ENCODE measurements around the gene GHITM. TPM values are rescaled to one million over a fixed set of nuclear protein-coding genes. Genes with fewer than 3 reads are reported as not detected.

GHITM gene
- polyA plus RNA-seq, 3 donors, result 91.4 to 363 (median 312) TPM

GRCh38 chr10:84185526-84186175, 46.3 kb downstream of the GHITM start:
- peaks cover 1 to 3% (median 2%) of the 10 kb centered on the region in 3 donors for H3K27me3 Mint-ChIP-seq (ENCODE audit: low read depth in 3 of 3)

DNA sequence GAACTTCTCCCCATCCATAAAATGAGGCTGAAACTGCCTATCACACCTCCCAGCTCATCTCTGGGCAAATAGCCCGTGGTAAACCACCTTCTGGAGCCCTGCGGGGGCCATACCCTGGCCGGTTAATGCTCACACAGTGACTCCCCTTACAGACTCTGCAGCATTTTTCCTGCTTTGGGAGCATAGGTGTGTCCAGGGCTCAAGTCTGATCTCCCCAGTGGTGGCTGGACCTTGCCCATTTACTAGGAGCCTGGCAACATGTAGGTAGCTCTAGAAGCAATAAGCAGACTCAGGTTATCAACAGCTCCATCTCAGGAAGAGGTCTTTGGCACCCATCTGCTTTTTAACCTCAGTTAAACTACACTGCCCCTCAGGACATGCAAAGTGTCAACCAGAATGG, 49.5 kb downstream of the GHITM start:
- no peak overlapping the region for H3K27ac ChIP-seq (ENCODE audit: low read depth in 1 of 2, low read length in 2 of 2)
- no peak for DNase-seq
- peaks cover 10 to 15% of the 10 kb centered on the region in 2 donors for H3K27me3 ChIP-seq (ENCODE audit: control insufficient read depth in 2 of 2, insufficient read depth in 2 of 2, low read length in 2 of 2)
- no peak for TF ChIP-seq CTCF (IDR thresholded peaks at IDR 0.05)
- H3K36me3 ChIP-seq (replicated peaks in 1 of 2; ENCODE audit: control insufficient read depth in 1 of 2, insufficient read depth in 2 of 2, low read length in 2 of 2), result no peaks in the 10 kb centered on the region
- H3K36me3 Mint-ChIP-seq, result no peaks in the 10 kb centered on the region
- H3K9me3 ChIP-seq (replicated peaks in 1 of 2; ENCODE audit: control insufficient read depth in 1 of 2, insufficient read depth in 1 of 2, low read length in 2 of 2), result peaks cover 0 to 3% of the 10 kb centered on the region in 2 donors
- H3K4me1 Mint-ChIP-seq, result no peaks in the 10 kb centered on the region
- intact Hi-C loops (cut with micrococcal nuclease), result no loop called here
- no peak overlapping the region for H2AFZ ChIP-seq (ENCODE audit: insufficient read depth, low read depth, low read length, poor library complexity, severe bottlenecking)
- no peak overlapping the region for H3K4me2 ChIP-seq (replicated peaks; ENCODE audit: extremely low read depth, low read length, poor library complexity, severe bottlenecking)
- 76% methylated on average over 3 of the region's 3 CpGs for WGBS (ENCODE audit: insufficient coverage)
- no peaks in the 10 kb centered on the region for H4K20me1 ChIP-seq (ENCODE audit: insufficient read depth, low read length)
- H3K79me2 ChIP-seq (ENCODE audit: insufficient read depth, low read length), result no peaks in the 10 kb centered on the region
- peaks cover 10 to 22% (median 16%) of the 10 kb centered on the region in 3 donors for H3K27me3 Mint-ChIP-seq (ENCODE audit: low read depth in 3 of 3)
- H3K4me1 ChIP-seq (ENCODE audit: control insufficient read depth in 1 of 2, insufficient read depth in 2 of 2, low read length in 2 of 2), result no peaks in the 10 kb centered on the region
- peaks cover 0 to 1% (median 0%) of the 10 kb centered on the region in 7 donors for H3K9me3 Mint-ChIP-seq
- H3K4me3 Mint-ChIP-seq, result no peak overlapping the region
- no peak overlapping the region for H3K4me3 ChIP-seq (replicated peaks in 1 of 3; ENCODE audit: low read depth in 2 of 3, low read length in 3 of 3)
- H3K9ac ChIP-seq (ENCODE audit: insufficient read depth, low read length, poor library complexity, severe bottlenecking), result no peak overlapping the region
- H3K27ac Mint-ChIP-seq, result no peak overlapping the region

More at GRCh38 chr10:84185526-84186175, 46.3 kb downstream of the GHITM start:
- Histone ChIP-seq H3K9ac (ENCODE audit: insufficient read depth, low read length, poor library complexity, severe bottlenecking) (no peak overlapping the region), H3K4me1 (ENCODE audit: control insufficient read depth in 1 of 2, insufficient read depth in 2 of 2, low read length in 2 of 2) (no peaks in the 10 kb centered on the region), H3K27ac (ENCODE audit: low read depth in 1 of 2, low read length in 2 of 2) (no peak overlapping the region), H3K27me3 (ENCODE audit: control insufficient read depth in 2 of 2, insufficient read depth in 2 of 2, low read length in 2 of 2) (no peaks in the 10 kb centered on the region), H3K4me2 (replicated peaks; ENCODE audit: extremely low read depth, low read length, poor library complexity, severe bottlenecking) (no peak overlapping the region), H3K9me3 (replicated peaks in 1 of 2; ENCODE audit: control insufficient read depth in 1 of 2, insufficient read depth in 1 of 2, low read length in 2 of 2) (no peaks in the 10 kb centered on the region), H2AFZ (ENCODE audit: insufficient read depth, low read depth, low read length, poor library complexity, severe bottlenecking) (no peak overlapping the region), H3K79me2 (ENCODE audit: insufficient read depth, low read length) (no peaks in the 10 kb centered on the region), H3K36me3 (replicated peaks in 1 of 2; ENCODE audit: control insufficient read depth in 1 of 2, insufficient read depth in 2 of 2, low read length in 2 of 2) (no peaks in the 10 kb centered on the region), H4K20me1 (ENCODE audit: insufficient read depth, low read length) (no peaks in the 10 kb centered on the region), H3K4me3 (replicated peaks in 1 of 3; ENCODE audit: low read depth in 2 of 3, low read length in 3 of 3) (no peak overlapping the region)
- H3K4me1 Mint-ChIP-seq, result no peaks in the 10 kb centered on the region
- no peak for TF ChIP-seq CTCF (IDR thresholded peaks at IDR 0.05)
- intact Hi-C loops (cut with micrococcal nuclease), result no loop called here
- H3K4me3 Mint-ChIP-seq, result no peak overlapping the region
- WGBS (ENCODE audit: insufficient coverage), result 84% methylated on average over 11 of the region's 11 CpGs
- no peak for DNase-seq
- peaks cover 0 to 3% (median 2%) of the 10 kb centered on the region in 7 donors for H3K9me3 Mint-ChIP-seq
- H3K36me3 Mint-ChIP-seq, result no peaks in the 10 kb centered on the region
- no peak overlapping the region for H3K27ac Mint-ChIP-seq
